ENCODE measurements around the gene TGFBR1.

DNA sequence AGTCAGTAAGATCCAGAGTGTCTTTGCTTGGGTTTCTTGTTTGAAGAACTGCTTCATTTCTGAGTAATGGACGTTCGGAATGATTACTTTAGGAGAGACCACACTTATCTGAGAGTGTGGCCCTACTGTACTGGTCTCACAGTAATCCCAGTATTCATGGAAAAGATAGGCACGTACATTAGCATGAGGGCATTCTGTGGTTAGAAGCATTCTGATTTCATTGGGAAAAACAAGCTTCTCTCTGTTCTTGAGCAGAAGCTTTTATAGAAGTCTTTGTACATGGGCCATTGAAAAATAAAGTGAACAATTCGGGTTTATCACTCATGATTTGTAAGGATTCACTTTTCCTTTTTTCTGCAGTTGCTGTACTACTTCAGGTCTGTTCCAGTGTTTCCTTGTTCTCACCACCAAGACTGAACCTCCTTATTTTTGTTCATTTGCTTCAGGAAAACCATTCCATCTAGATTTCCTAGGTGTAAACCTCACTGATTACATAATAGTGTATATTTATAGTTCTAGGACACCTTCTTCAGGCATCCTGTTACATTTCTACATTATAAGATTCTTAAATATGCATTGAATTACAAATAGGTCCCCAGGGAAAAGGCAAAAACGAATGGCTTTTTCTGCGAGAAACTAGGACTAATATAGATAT lies 10.1 kb downstream of the TGFBR1 start:
- TF ChIP-seq, protein P1, sequence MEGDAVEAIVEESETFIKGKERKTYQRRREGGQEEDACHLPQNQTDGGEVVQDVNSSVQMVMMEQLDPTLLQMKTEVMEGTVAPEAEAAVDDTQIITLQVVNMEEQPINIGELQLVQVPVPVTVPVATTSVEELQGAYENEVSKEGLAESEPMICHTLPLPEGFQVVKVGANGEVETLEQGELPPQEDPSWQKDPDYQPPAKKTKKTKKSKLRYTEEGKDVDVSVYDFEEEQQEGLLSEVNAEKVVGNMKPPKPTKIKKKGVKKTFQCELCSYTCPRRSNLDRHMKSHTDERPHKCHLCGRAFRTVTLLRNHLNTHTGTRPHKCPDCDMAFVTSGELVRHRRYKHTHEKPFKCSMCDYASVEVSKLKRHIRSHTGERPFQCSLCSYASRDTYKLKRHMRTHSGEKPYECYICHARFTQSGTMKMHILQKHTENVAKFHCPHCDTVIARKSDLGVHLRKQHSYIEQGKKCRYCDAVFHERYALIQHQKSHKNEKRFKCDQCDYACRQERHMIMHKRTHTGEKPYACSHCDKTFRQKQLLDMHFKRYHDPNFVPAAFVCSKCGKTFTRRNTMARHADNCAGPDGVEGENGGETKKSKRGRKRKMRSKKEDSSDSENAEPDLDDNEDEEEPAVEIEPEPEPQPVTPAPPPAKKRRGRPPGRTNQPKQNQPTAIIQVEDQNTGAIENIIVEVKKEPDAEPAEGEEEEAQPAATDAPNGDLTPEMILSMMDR (IDR thresholded peaks at IDR 0.05) = no peak
- TF ChIP-seq POLR2A (IDR thresholded peaks at IDR 0.05) = no peak
- no peak for TF ChIP-seq EP300 (IDR thresholded peaks at IDR 0.05)

Data from tibial nerve (tissue), 4 donors.